PC-3 (cell line): ENCODE results near the gene TSPAN12. TPM values are rescaled to one million over a fixed set of nuclear protein-coding genes. Genes with fewer than 3 reads are reported as not detected.
A peak's percentile ranks its signal among the peaks of the same experiment; 100 is the strongest.

Experiments
- ATAC-seq: fragments of 200-7000 bp; cut with Tn5 transposase; 2 replicates; pipeline ENCODE4 v1.9.1; 2020; ENCODE audit warnings: mild to moderate bottlenecking, moderate library complexity
- BruUV-seq: library from RNA; stranded (reverse); fragments of 400-500 nt; replicated peaks from 2 replicates; lab custom pipeline; 2021; lab: Mats Ljungman, UMichigan
- CTCF ChIA-PET: fragments of 300-600 bp; sonication (Branson Sonifier 250); formaldehyde crosslinking; loops from one replicate; lab custom pipeline; 2022; ENCODE audit warnings: antibody characterized with exemption; lab: Charles Lee
- POLR2A ChIA-PET: fragments of 300-600 bp; sonication (Branson Sonifier 250); formaldehyde crosslinking; loops from one replicate; lab custom pipeline; 2022; ENCODE audit warnings: antibody characterized with exemption; ENCODE audit not compliant: unreplicated experiment; lab: Charles Lee
- DNase-seq: peaks from one replicate; pipeline ENCODE4 v3.0.0-alpha.2; 2015
- H2AFZ ChIP-seq: fragments of 300-600 bp; sonication (generic); 2 replicates; pipeline ENCODE4 v1.6.0; 2016; ENCODE audit warnings: antibody characterized with exemption, low read length
- H3F3A ChIP-seq: fragments of 300-600 bp; sonication (generic); one replicate; pipeline ENCODE4 v1.6.0; 2017; ENCODE audit warnings: antibody characterized with exemption, low read length, control low read depth, mild to moderate bottlenecking; ENCODE audit not compliant: unreplicated experiment
- H3K27ac ChIP-seq: fragments of 300-600 bp; sonication (generic); 2 replicates; pipeline ENCODE4 v1.5.1; 2016; ENCODE audit warnings: mild to moderate bottlenecking, low read length
- H3K27me3 ChIP-seq: fragments of 300-600 bp; sonication (generic); 2 replicates; pipeline ENCODE4 v1.6.1; 2016; ENCODE audit warnings: low read length, mixed read lengths
- H3K36me3 ChIP-seq: fragments of 300-600 bp; sonication (generic); 2 replicates; pipeline ENCODE4 v1.6.1; 2016; ENCODE audit warnings: low read depth, mixed run types, low read length, mixed read lengths
- H3K4me1 ChIP-seq: fragments of 300-600 bp; sonication (generic); 2 replicates; pipeline ENCODE4 v1.5.1; 2016; ENCODE audit warnings: low read length; ENCODE audit not compliant: insufficient read depth
- H3K4me2 ChIP-seq: fragments of 300-600 bp; sonication (generic); 2 replicates; pipeline ENCODE4 v1.6.0; 2016; ENCODE audit warnings: low read length
- H3K4me3 ChIP-seq: fragments of 300-600 bp; sonication (generic); 2 replicates; pipeline ENCODE4 v1.5.1; 2016; ENCODE audit warnings: mild to moderate bottlenecking, low read length, mixed read lengths
- H3K79me2 ChIP-seq: fragments of 300-600 bp; sonication (generic); 2 replicates; pipeline ENCODE4 v1.6.1; 2017; ENCODE audit warnings: low read length, mixed read lengths
- H3K9ac ChIP-seq: fragments of 300-600 bp; sonication (generic); 2 replicates; pipeline ENCODE4 v1.6.0; 2016; ENCODE audit warnings: mild to moderate bottlenecking, low read length
- H3K9me2 ChIP-seq: fragments of 300-600 bp; sonication (generic); replicated peaks from 2 replicates; pipeline ENCODE4 v1.6.1; 2016; ENCODE audit warnings: mixed run types, low read length, mixed read lengths
- H3K9me3 ChIP-seq: fragments of 300-600 bp; sonication (generic); 2 replicates; pipeline ENCODE4 v1.6.1; 2016; ENCODE audit warnings: low read length, mixed read lengths
- H4K20me1 ChIP-seq: fragments of 300-600 bp; sonication (generic); 2 replicates; pipeline ENCODE4 v1.6.1; 2016; ENCODE audit warnings: low read length, mixed read lengths
- CTCF ChIP-seq: fragments of 300-600 bp; sonication (generic); conservative IDR thresholded peaks from 2 replicates; pipeline ENCODE4 v1.5.1; 2017; ENCODE audit warnings: antibody characterized with exemption, low read depth, mild to moderate bottlenecking, low read length
- EZH2 ChIP-seq: fragments of 300-600 bp; sonication (generic); IDR thresholded peaks from one replicate; pipeline ENCODE4 v1.6.1; 2017; ENCODE audit warnings: antibody characterized with exemption, mild to moderate bottlenecking, low read length; ENCODE audit not compliant: unreplicated experiment
- EZH2phosphoT487 ChIP-seq: fragments of 300-600 bp; sonication (generic); IDR thresholded peaks from 2 replicates; pipeline ENCODE4 v1.6.1; 2018; ENCODE audit warnings: mild to moderate bottlenecking, antibody characterized with exemption, low read length, borderline replicate concordance
- intact Hi-C: fragments of 100-400 bp; cut with micrococcal nuclease; formaldehyde crosslinking; loops from 2 replicates; pipeline ENCODE4 v1.9.0; 2023
- total RNA-seq: library from RNA; depleted of rRNA; stranded (reverse); fragments of >200 nt; gene quantifications from 2 replicates; pipeline ENCODE4 v1.2.3, GENCODE V29; 2014

TSPAN12 gene
- total RNA-seq, 1 experiment from 2014 or later: 8.3 TPM

GRCh38 chr7:120819861-120820260, 38.1 kb downstream of the TSPAN12 start:
- POLR2A ChIA-PET: no interaction called here
- Histone ChIP-seq H3K36me3 (no peaks in the 10 kb centered on the region), H3F3A (no peaks in the 10 kb centered on the region), H3K9me2 (no peaks in the 10 kb centered on the region), H4K20me1 (no peaks in the 10 kb centered on the region), H3K9me3 (no peaks in the 10 kb centered on the region), H3K27me3 (no peaks in the 10 kb centered on the region), H3K4me2 (no peak overlapping the region), H3K79me2 (no peaks in the 10 kb centered on the region), H2AFZ (no peak overlapping the region), H3K9ac (no peak overlapping the region), H3K4me1 (peaks cover 2% of the 10 kb centered on the region; the same call in 1 of the 2 replicates), H3K4me3 (no peak overlapping the region), H3K27ac (no peak overlapping the region)
- DNase-seq (peak; percentile 5), ATAC-seq (peak; percentile 78)
- intact Hi-C loops: no loop called here
- TF ChIP-seq CTCF (no peak), EZH2phosphoT487 (no peak), EZH2 (no peak)
- CTCF ChIA-PET: no interaction called here
- BruUV-seq: no TSS peak

DNA sequence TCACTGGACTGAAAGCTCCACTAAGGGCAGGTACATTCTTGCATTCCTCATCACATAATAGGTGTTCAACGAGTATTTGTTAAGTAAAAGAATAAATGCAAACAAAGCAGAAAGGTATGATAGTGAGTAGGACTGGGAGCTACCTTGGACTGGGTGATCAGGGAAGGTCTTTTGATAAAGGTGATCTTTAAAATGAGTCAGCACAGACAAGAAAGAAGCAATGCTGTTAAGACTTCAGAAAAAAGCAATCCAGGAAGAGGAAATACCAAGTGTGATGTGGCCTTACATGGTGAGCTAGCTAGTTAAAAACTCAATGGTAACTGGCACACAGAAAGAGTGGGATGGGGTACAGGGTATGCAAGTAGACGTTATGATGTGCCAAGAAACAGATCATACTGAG, 40.1 kb downstream of the TSPAN12 start:
- Histone ChIP-seq H2AFZ (no peak overlapping the region), H3K9me3 (no peaks in the 10 kb centered on the region), H3K9me2 (no peaks in the 10 kb centered on the region), H3K79me2 (no peaks in the 10 kb centered on the region), H3K4me1 (no peaks in the 10 kb centered on the region), H3K4me2 (no peak overlapping the region), H3K9ac (no peak overlapping the region), H3F3A (no peaks in the 10 kb centered on the region), H4K20me1 (no peaks in the 10 kb centered on the region), H3K4me3 (no peak overlapping the region), H3K27ac (no peak overlapping the region), H3K27me3 (no peaks in the 10 kb centered on the region), H3K36me3 (no peaks in the 10 kb centered on the region)
- ATAC-seq (no peak), DNase-seq (no peak)
- intact Hi-C loops: no loop called here
- BruUV-seq: no TSS peak
- ChIA-PET POLR2A (no interaction called here), CTCF (no interaction called here)
- TF ChIP-seq EZH2: no peak
- TF ChIP-seq EZH2phosphoT487: no peak
- TF ChIP-seq CTCF: no peak

GRCh38 chr7:120814253-120814939, 43.5 kb downstream of the TSPAN12 start:
- ChIA-PET CTCF (interaction anchor here (0.6 kb wide), 1 partner anchor 25 kb away, joined by 6 read pairs; no protein-coding TSS in a partner anchor), POLR2A (no interaction called here)
- H3K4me3 ChIP-seq: no peak overlapping the region
- BruUV-seq: no TSS peak
- no peaks in the 10 kb centered on the region for H3K27me3 ChIP-seq
- H3K27ac ChIP-seq: no peak overlapping the region
- no peak overlapping the region for H3K9ac ChIP-seq
- no peak overlapping the region for H2AFZ ChIP-seq
- H3K79me2 ChIP-seq: no peaks in the 10 kb centered on the region
- H4K20me1 ChIP-seq: no peaks in the 10 kb centered on the region
- TF ChIP-seq EZH2: no peak
- TF ChIP-seq CTCF: no peak
- no peak for TF ChIP-seq EZH2phosphoT487
- H3K9me3 ChIP-seq: no peaks in the 10 kb centered on the region
- DNase-seq: no peak
- ATAC-seq: no peak
- intact Hi-C loops: no loop called here
- no peak overlapping the region for H3K4me2 ChIP-seq
- H3K9me2 ChIP-seq: no peaks in the 10 kb centered on the region
- no peaks in the 10 kb centered on the region for H3F3A ChIP-seq
- no peaks in the 10 kb centered on the region for H3K4me1 ChIP-seq
- no peaks in the 10 kb centered on the region for H3K36me3 ChIP-seq
